GM12872 (cell line): Measurements from ENCODE around the gene CHURC1.

ENCODE experiments used
- CTCF ChIP-seq: IDR thresholded peaks from 3 replicates; pipeline ENCODE4 v1.5.1; 2011; ENCODE audit warnings: low read depth, mild to moderate bottlenecking, low read length, moderate library complexity; ENCODE audit not compliant: insufficient read depth

Gene CHURC1

DNA sequence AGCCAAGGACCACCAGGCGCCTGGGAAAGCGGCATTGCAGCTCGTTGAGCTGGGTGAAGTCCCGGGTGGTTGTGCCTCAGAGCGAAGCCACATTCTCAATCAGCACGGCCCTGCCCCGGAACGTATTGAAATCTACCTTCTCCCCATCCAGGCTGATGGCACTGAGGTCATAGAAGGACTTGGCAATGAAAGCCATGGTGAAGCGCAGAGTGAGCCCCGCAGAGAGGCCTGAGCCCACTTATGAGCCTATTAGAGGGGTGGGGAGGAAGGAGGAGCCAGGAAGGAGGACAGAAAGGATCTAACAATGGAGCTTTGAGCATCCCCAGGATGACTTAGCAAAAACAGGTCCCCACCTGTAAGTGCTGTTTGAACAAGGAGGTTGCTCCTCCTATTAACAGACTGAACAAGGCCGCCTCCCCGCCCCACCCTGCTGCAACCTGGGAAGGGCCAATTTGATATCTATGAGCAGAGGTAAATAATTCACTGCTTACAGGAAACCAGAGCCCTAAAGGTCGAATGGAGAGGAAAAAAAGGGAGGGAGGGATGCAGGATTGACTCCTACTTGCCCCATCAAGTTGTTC is 28.4 kb downstream of the CHURC1 start, which contains the start of gene GPX2:
Gene GPX2, minus strand, starts transcription at position 215 of the 581 bp plus-strand sequence. Its CDS starts 19 bp downstream, at position 196.
- no peak for TF ChIP-seq CTCF

GRCh38 chr14:64943556-64943955 is 29.3 kb downstream of the CHURC1 start:
- no peak for TF ChIP-seq CTCF

DNA sequence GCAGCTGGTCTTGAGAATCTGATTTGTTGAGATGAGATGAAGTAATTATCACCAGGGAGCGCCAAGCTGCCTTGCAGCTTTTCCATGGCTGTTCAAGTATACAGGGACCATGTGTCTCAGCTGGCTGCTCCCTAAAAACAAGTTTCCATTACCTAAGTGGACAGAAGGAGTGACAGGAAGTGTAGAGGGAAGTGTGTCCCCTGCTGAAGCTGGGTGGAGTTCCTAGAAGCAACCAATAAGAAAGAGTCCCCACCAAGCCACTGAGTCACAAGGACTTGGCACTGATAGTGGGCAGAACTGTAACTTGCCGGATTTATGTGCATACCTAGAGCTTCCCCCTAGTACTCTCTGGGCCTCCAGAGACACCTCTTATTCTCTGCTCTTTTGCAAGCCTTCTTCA is 29.8 kb downstream of the CHURC1 start:
- no peak for TF ChIP-seq CTCF

DNA sequence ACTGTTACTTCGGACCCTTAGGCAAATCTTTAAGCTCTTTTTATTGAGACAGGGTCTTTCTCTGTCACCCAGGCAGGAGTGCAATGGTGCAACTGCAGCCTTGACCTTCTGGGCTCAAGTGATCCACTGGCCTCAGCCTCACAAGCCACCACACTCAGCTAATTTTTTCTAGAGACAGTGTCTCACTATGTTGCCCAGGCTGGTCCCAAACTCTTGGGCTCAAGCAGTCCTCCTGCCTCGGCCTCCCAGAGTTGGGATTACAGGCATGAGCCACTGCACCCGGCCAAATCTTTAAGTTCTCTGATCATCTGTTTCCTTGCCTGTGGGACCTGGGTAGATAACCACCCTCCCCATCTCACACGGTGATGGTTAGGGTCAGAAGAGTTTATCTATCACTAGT is 30.6 kb downstream of the CHURC1 start:
- no peak for TF ChIP-seq CTCF

DNA sequence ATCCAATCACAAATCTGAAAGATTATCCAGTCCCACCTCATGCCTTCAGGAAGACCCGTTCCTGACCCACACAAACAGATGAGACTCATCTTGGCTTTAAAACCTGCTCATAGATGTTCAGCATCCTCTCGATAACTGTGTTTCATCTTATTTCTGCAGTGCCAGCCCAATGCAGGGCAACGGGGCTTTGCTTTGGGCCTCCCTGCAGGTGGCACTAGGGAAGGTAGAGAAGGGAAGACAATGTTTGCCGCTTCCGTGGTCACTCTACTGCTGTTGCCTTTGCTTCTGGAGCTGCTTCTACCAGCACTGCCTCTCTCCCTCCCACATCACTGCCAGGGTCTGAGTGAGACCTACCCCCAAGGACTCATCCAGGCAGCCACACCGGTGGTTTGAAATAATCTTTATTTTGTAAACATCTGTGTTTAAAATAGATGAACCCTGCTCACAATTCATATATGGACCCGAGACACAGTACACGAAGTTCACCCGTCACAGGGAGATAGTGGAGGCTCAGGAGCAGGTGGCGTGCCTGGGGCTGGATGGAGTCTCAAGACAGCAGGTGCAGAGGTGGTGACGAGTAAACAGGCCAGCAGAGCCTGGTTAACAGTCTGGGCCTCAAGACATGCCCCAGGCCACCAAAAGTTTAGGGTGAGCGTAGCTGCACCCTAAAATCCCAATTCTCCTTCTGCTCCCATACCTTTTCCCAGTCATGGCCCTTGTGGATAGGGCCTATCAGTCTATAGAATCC is 31.4 kb downstream of the CHURC1 start:
- no peak for TF ChIP-seq CTCF

DNA sequence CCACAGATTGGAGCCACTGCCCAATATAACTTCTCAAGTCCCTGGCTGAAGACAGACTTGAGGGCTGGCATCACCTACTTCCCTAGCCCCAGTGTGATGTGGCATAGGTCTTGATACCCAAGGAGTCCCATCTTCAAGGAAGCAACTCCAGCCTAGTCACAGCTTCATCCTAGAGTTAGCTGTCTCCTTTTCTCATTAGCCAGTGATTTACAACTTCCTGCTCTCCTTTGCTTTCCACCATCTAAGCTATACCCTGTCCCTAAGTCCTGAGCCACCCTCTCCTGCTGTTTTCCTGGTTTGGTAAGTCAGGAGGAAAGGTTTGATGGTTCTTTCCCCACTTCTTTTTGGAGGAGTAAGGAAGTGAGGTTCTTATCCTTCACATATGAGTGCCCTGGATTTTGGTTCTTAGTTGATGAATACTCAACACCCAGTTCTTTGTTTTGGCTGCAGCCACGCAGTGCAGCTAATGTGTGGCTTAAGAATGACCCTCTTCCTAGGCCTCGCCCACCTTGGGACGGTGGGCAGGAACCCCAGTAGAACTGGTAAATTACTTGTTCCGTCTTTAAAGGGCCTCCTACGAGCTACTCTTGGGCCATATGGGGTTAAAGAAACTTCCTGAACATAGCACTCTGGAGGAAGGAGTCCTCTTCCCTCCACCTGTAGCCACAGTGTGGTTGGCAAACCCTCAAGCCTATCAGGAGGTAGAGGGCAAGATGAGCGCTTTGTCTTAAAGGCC is 32.2 kb downstream of the CHURC1 start:
- no peak for TF ChIP-seq CTCF
